HG03558 (cell line): ENCODE data around the gene DNAJC8.
A peak's percentile ranks its signal among the peaks of the same experiment; 100 is the strongest.

ENCODE experiments used
- ATAC-seq: cut with Tn5 transposase; IDR thresholded peaks from one replicate; pipeline ENCODE4 v1.9.1; 2021; ENCODE audit warnings: moderate number of reproducible peaks; ENCODE audit not compliant: unreplicated experiment; ENCODE audit errors: extremely low read depth

The DNAJC8 gene

GRCh38 chr1:28232558-28233263 is at the start of gene DNAJC8:
Gene DNAJC8 (minus strand): TSS chr1:28233029. CDS start chr1:28232998, 31 bp downstream.
- no peak for ATAC-seq

- ATAC-seq, result no peak
Observed at GRCh38 chr1:28281608-28282425, 49.0 kb upstream of the DNAJC8 start.

GRCh38 chr1:28280977-28281381 is 48.1 kb upstream of the DNAJC8 start:
- ATAC-seq, result no peak

- no peak for ATAC-seq
Observed at GRCh38 chr1:28280501-28280900, 47.7 kb upstream of the DNAJC8 start.

- ATAC-seq, result no peak
Observed at GRCh38 chr1:28279721-28280120, 46.9 kb upstream of the DNAJC8 start.

GRCh38 chr1:28278763-28279162 is 45.9 kb upstream of the DNAJC8 start:
- ATAC-seq, result no peak

GRCh38 chr1:28273216-28273860 is 40.5 kb upstream of the DNAJC8 start:
- no peak for ATAC-seq

- no peak for ATAC-seq
Observed at GRCh38 chr1:28272215-28272852, 39.5 kb upstream of the DNAJC8 start.

GRCh38 chr1:28269529-28269928 is 36.7 kb upstream of the DNAJC8 start:
- no peak for ATAC-seq

GRCh38 chr1:28267633-28268032 is 34.8 kb upstream of the DNAJC8 start:
- ATAC-seq, result no peak

GRCh38 chr1:28266920-28267322 is 34.1 kb upstream of the DNAJC8 start:
- ATAC-seq, result no peak

- no peak for ATAC-seq
Observed at GRCh38 chr1:28265577-28265976, 32.7 kb upstream of the DNAJC8 start.

GRCh38 chr1:28264897-28265296 is 32.1 kb upstream of the DNAJC8 start:
- ATAC-seq, result no peak

- ATAC-seq, result no peak
Observed at GRCh38 chr1:28260803-28261174, 28.0 kb upstream of the DNAJC8 start.

GRCh38 chr1:28259934-28260802 is 27.3 kb upstream of the DNAJC8 start:
- ATAC-seq, result no peak

- ATAC-seq, result peak; percentile 72
Observed at GRCh38 chr1:28259252-28259933, 26.6 kb upstream of the DNAJC8 start, which contains the start of gene SESN2. Gene SESN2 (plus strand): TSS chr1:28259518. CDS start chr1:28259848, 330 bp downstream.

- no peak for ATAC-seq
Observed at GRCh38 chr1:28258628-28259251, 25.9 kb upstream of the DNAJC8 start.

GRCh38 chr1:28257736-28258135 is 24.9 kb upstream of the DNAJC8 start:
- ATAC-seq, result no peak
